Measurements from ENCODE around the gene S100Z. TPM values are rescaled to one million over a fixed set of nuclear protein-coding genes. Genes with fewer than 3 reads are reported as not detected.

S100Z gene
- total and polyA plus RNA-seq, 9 of the 15 experiments (the other 6 are each of a cell fraction or from before 2014, with no cell fraction given): 0.15 to 0.42 (median 0.20) TPM; not detected in 6

DNA sequence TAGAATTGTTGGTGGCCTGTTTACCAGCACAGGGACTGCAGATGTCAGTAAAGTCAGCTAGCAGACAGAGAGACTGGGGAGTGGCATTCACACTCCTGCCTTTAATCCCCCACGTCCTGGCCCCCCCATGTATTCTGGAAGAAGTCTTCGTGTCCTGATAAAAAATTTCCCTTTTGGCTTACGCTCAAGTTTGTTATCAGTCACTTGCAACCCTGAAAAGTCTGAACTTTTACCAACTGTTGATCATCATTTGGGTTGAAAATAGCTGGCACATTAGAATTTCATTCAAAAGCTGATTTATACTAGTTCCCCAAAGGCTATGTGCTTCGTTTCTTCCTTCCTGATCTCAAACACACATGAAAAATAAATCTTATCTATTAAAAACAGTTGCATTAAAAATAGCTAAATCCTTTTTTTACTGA is 97.3 kb downstream of the S100Z start (continued):
- TF ChIP-seq, protein P1, sequence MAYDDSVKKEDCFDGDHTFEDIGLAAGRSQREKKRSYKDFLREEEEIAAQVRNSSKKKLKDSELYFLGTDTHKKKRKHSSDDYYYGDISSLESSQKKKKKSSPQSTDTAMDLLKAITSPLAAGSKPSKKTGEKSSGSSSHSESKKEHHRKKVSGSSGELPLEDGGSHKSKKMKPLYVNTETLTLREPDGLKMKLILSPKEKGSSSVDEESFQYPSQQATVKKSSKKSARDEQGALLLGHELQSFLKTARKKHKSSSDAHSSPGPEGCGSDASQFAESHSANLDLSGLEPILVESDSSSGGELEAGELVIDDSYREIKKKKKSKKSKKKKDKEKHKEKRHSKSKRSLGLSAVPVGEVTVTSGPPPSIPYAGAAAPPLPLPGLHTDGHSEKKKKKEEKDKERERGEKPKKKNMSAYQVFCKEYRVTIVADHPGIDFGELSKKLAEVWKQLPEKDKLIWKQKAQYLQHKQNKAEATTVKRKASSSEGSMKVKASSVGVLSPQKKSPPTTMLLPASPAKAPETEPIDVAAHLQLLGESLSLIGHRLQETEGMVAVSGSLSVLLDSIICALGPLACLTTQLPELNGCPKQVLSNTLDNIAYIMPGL (CRISPR knock-in tag; IDR thresholded peaks at IDR 0.05): no peak
- TF ChIP-seq NCOR1 (IDR thresholded peaks at IDR 0.05): peak; percentile 82
- no peak for TF ChIP-seq FOXJ3 (CRISPR knock-in tag; IDR thresholded peaks at IDR 0.05)
- TF ChIP-seq TAL1 (IDR thresholded peaks at IDR 0.05): peak; percentile 79
- no peak for TF ChIP-seq KDM2B (CRISPR knock-in tag; IDR thresholded peaks at IDR 0.05)
- no peak for TF ChIP-seq CHD1 (IDR thresholded peaks at IDR 0.05; ENCODE audit: low read length)
- TF ChIP-seq MCM2 (IDR thresholded peaks at IDR 0.05; ENCODE audit: low read depth): no peak
- no peak for TF ChIP-seq U2AF2 (optimal IDR thresholded peaks at IDR 0.05; ENCODE audit: low read depth, low read length)
- 0 out of 4 replicates have a peak, but pooled peaks of 1 of the 2 experiments have one; percentile 35 for TF ChIP-seq ARNT (IDR thresholded peaks at IDR 0.05)
- TF ChIP-seq FUS (optimal IDR thresholded peaks at IDR 0.05; ENCODE audit: low read depth, low read length): no peak
- TF ChIP-seq JUND (IDR thresholded peaks at IDR 0.05; ENCODE audit: borderline replicate concordance, low read depth, low read length): 0 out of 2 replicates have a peak, but pooled peaks have one; percentile 33
- no peak for TF ChIP-seq JUND (tag; IDR thresholded peaks at IDR 0.05; ENCODE audit: borderline replicate concordance, low read depth, low read length)
- no peak for TF ChIP-seq PHF8 (IDR thresholded peaks at IDR 0.05; ENCODE audit: borderline replicate concordance, low read length)
- TF ChIP-seq SMARCA4 (IDR thresholded peaks at IDR 0.05): peak; percentile 80
- no peak for TF ChIP-seq ZNF134 (CRISPR knock-in tag; conservative IDR thresholded peaks at IDR 0.05)
- TF ChIP-seq CBX5 (IDR thresholded peaks at IDR 0.05; ENCODE audit: borderline replicate concordance, low read depth): no peak
- TF ChIP-seq ZKSCAN1 (IDR thresholded peaks at IDR 0.05; ENCODE audit: low read depth, low read length): no peak
- TF ChIP-seq SLC30A9 (CRISPR knock-in tag; IDR thresholded peaks at IDR 0.05): no peak
- peak; percentile 94 for TF ChIP-seq NFIC (IDR thresholded peaks at IDR 0.05)
- TF ChIP-seq, protein P2, sequence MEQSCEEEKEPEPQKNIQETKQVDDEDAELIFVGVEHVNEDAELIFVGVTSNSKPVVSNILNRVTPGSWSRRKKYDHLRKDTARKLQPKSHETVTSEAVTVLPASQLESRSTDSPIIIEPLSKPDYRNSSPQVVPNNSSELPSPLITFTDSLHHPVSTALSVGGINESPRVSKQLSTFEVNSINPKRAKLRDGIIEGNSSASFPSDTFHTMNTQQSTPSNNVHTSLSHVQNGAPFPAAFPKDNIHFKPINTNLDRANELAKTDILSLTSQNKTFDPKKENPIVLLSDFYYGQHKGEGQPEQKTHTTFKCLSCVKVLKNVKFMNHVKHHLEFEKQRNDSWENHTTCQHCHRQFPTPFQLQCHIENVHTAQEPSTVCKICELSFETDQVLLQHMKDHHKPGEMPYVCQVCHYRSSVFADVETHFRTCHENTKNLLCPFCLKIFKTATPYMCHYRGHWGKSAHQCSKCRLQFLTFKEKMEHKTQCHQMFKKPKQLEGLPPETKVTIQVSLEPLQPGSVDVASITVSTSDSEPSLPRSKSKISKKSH (CRISPR knock-in tag; IDR thresholded peaks at IDR 0.05): no peak
- TF ChIP-seq, protein P3, sequence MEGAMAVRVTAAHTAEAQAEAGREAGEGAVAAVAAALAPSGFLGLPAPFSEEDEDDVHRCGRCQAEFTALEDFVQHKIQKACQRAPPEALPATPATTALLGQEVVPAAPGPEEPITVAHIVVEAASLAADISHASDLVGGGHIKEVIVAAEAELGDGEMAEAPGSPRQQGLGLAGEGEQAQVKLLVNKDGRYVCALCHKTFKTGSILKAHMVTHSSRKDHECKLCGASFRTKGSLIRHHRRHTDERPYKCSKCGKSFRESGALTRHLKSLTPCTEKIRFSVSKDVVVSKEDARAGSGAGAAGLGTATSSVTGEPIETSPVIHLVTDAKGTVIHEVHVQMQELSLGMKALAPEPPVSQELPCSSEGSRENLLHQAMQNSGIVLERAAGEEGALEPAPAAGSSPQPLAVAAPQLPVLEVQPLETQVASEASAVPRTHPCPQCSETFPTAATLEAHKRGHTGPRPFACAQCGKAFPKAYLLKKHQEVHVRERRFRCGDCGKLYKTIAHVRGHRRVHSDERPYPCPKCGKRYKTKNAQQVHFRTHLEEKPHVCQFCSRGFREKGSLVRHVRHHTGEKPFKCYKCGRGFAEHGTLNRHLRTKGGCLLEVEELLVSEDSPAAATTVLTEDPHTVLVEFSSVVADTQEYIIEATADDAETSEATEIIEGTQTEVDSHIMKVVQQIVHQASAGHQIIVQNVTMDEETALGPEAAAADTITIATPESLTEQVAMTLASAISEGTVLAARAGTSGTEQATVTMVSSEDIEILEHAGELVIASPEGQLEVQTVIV (CRISPR knock-in tag; IDR thresholded peaks at IDR 0.05; ENCODE audit: borderline replicate concordance): no peak
- no peak for TF ChIP-seq DIDO1 (tag; IDR thresholded peaks at IDR 0.05; ENCODE audit: low read depth)
- no peak for TF ChIP-seq LCOR (CRISPR knock-in tag; IDR thresholded peaks at IDR 0.05)
- no peak for TF ChIP-seq FOXJ2 (tag; IDR thresholded peaks at IDR 0.05)
- peak; percentile 34 for TF ChIP-seq MEIS2 (IDR thresholded peaks at IDR 0.05; ENCODE audit: partially characterized antibody)
- peak; percentile 60; the same call in 1 of the 2 replicates for TF ChIP-seq L3MBTL2 (IDR thresholded peaks at IDR 0.05)
